GM18520 (cell line): Measurements from ENCODE around the gene FAM171A2.

Source experiments
- ATAC-seq: cut with Tn5 transposase; IDR thresholded peaks from one replicate; pipeline ENCODE4 v1.9.1; 2021; ENCODE audit not compliant: unreplicated experiment

Gene FAM171A2

GRCh38 chr17:44309472-44309871, 54.2 kb downstream of the FAM171A2 start:
- no peak for ATAC-seq

DNA sequence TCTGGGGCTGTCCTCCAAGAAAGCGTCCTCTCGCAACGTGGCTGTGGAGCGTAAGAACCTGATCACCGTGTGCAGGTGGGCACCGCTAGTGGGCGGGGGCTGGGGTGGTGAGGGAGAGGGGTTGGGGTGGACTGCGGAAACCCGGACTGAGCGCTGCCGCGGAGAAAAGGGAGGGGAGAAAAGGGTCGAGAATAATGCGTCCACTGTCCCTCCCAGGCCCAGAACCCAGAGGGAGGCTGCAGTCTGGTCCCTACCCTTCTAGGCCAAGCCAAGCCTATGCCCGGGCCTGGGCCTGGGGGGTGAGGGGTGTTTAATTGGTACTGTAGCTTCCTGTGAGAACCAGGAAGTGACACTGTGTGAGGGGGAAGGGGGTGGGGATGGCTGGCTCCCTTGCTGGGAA, 54.8 kb downstream of the FAM171A2 start:
- ATAC-seq = no peak

DNA sequence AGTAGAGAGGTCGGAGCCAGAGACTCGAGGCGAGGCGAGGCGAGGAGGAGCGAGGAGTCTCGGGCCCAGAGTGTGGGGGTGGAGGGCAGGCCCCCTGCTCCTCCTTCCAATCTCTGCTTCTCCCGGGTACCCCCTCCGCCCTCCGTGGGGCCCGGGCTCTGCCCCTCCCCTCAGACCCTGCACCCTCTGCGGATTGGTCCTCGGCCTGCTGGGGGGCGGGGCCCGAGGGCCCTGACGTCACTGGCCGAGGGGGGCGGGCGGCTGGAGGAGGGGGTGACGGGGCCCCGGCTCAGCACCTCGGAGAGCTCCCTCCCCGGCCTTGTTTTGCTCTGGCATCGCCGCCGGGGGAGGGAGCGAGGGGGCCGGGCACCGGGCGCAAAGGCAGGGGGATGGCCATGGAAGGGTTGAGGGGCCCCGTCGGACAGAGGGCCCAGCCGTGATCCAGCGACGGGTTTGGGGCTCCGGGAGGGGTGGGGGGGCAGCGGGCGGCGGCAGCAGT, 55.3 kb downstream of the FAM171A2 start, which contains the start of gene RUNDC3A:
Gene RUNDC3A (plus strand): TSS at position 282 of the 499 bp plus-strand sequence. CDS start 232 bp downstream, outside the sequence.
- ATAC-seq = no peak

DNA sequence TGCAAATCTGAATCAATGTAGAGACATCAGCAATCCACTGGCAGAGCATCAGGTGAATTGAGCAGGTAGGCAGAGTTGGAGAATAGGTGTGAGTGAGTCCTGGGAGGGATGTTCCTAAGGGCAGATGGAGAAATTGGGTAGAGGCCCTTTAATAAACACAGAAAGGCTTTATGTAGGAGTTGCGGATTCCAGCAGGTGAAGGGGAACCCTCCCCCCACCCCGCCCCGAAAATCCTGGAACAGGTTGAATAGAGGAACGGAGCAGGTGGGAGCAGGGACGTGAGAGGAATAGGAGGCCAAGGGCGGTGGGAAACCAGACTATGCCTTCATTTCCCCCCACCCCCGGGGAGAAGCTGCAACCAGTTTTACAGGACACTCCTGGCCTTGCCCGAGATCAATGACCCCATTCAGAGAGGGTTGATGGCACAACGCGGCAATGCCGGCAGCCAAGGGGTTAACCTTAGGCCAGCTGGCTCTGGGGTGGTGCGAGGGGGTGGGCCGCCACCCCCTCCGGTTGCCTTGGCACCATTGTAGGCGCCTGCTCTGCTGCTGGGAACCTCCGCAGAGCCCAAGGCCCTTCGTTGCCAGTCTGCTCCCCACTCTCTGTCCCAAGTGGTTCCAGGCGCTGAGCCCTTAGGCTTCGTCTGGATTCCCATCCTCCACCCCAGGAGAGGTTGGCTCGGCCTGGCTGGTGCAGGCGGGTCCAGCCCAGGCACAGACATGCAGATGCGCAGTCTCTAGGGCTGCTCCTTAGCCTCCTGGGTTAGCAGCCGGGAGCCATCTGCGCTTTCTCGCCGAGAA, 56.1 kb downstream of the FAM171A2 start:
- no peak for ATAC-seq

GRCh38 chr17:44304651-44305050, 59.0 kb downstream of the FAM171A2 start:
- no peak for ATAC-seq
